Central memory CD4-positive, alpha-beta T cell (primary cell): ENCODE measurements around the gene RDH13.
A peak's percentile ranks its signal among the peaks of the same experiment; 100 is the strongest.
"Not testable (repeated sequence)": the region's sequence is repeated elsewhere in the genome, so short reads cannot be mapped to it uniquely, and the experiment has no call there.

Experiments used
- DNase-seq: peaks from one replicate; pipeline ENCODE4 v3.0.0; 2022

The RDH13 gene

DNA sequence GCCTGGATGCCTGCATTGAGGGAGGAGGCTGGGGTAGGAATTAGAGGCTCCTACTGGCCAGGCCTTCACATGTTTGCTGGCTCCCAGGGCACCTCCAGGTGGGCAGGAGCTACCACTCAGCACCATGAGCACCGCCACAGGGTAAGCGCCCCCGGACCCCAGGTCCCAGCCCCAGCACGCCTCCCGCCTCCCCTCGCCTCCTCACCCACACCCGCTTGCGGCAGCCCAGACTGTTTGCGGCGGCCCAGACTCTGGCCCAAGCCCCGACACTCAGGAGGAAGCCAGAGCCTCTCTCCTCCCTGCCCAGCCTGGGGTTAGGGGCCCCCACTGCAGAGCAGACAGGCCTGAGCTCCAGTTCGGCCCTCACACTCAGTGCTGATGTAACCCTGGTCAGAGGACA, 13.4 kb upstream of the RDH13 start:
- no peak for DNase-seq

DNA sequence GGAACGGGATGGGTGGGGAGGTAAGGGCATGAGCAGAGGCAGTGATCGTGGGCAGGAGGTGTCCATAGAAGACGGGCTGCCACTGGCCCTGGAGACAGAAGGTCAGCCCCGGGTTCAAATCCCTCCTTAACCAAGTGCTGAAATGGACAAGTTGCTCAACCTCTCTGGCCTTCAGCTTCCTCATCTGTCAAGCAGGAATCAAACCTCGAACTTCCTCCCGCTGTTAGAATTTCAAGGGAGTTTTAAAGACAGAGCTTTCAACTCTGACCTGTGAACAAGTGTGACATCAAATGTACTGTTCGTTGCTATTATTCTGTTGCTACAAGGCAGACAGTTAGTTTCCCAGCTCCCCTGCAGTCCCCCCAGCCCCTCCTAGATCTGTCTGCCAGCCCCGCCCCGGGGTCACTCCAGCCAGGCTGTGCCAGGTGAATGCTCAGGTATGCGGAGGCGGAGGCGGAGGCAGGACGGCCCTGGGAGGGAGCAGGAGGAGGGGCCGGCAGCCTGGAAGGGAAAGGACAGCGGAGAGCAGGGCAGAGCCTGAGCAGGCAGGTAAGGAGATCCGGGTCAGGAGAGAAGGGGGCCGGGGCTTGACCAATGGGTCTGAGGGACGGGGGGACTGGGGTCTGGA, 12.5 kb upstream of the RDH13 start, which contains the start of gene EPS8L1:
Gene EPS8L1 (plus strand): TSS at position 499 of the 628 bp plus-strand sequence. CDS start 576 bp downstream, outside the sequence.
- no peak for DNase-seq

DNA sequence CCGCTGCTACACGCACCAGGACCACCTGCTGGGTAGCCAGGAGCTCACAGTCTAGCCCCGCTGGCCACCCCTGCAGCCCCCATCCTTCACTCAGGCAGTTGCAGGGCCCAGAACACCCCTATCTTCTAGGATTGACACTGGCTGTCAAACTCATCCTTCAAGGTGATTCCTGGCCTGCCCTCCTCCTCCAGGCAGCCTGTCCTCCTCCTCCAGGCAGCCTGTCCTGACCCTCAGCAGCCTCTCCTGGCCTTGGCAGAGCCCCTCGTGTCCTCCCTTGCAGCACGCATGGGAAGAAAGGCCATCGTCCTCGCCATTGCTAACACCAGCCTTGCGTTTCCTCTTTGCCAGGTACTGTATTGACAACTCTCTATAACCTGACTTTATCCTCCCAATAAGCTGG, 9.0 kb upstream of the RDH13 start:
- no peak for DNase-seq

DNA sequence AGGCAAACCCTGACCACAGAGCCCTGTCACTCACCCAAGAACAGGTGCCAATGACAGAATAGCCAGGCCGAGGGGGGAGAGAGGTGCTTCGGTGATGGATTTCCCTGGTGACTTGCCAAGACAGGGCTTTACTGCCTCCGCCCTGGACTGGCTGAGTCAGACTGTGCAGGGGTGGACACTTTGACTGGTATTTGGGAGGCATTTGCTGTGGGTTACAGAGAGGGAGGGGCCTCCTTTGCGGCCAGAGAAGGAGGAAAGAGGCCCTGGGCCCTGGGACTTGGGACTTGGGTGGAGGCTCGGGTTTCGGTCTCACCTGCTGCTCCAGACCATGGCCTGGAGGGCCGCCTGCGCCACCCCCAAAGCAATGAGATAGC, 8.2 kb upstream of the RDH13 start:
- DNase-seq = no peak

DNA sequence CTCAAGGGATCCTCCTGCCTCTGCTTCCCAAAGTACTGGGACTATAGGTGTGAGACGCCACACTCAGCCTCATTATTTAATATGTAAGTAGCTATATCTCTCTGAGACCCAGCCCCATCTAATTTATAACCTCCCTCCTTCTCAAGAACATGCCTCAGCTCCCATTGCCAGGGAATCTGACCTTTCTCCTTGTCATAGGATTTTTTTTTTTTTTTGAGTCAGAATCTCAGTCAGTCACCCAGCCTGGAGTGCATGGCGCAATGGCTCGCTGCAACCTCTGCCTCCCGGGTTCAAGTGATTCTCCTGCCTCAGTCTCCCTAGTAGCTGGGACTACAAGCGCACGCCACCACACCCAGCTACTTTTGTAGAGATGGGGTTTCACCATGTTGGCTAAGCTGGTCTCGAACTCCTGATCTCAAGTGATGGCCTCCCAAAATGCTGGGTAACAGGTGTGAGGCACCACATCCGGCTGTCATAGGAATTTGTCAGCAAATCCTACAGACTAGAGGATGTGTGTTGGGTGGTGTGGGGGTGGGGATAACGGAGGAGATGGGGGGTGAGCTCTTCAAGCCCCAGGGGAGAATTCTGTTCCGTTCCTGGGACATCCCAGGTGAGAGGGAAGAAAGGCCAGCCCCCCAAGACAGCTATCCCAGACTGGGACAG, 7.6 kb upstream of the RDH13 start:
- DNase-seq = no peak

DNA sequence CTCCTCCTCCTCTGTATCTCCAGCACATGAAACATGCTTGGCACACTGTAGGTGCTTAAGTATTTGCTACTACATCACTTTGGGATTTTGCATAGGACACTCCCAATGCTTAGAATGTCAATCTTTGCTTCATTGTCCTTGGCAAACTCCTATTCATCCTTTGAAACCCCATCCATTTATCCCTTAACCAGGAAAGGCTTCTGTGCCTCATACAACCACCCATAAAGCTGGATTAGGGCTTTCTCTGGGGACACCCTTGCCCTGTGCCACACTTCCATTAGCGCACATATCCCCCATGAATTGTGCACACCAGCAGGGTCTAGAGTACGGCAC, 6.9 kb upstream of the RDH13 start:
- DNase-seq = no peak

DNA sequence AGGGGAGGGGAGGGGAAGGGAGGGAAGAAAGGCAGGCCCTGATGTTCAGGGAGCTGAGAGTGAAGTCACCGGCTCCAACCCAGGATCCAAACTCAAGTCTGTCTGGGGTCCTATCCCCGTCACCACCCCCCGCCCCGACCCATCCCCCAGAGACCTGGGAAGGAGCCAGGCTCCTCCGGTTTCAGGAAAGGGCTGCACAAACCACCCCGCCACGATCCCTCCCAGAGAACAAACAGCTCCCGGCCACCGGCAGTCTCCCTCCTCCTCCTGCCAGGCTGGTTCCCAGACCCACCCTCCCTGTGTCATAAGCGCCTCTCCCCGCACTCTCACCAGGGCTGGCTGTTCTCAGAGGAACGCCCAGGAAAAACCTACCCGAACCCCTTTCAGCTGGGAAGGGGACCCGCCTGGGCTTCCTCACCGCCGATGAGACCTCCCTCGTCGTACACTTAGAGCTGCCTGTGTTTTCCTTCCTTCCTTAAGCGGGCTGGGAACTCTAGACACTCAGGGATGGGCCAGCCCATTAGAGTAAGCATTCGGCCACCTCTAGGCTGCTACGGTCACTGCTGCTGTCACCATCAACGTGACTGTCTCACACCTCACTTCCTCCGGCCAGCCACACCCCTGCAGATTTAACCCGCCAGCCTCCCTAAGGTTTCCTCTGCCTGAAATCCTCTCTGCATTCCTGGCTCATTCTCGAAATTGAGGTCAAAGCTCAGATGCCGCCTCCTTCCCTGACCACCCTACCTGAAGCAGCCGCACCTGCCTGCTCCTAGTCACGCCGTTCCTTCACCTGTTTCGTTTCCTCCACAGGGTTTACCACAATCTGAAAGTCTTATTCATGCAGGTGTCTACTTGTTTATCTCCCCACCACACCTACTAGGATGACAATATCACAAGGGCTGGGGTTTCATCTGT, 6.3 kb upstream of the RDH13 start:
- DNase-seq = peak; percentile 12

DNA sequence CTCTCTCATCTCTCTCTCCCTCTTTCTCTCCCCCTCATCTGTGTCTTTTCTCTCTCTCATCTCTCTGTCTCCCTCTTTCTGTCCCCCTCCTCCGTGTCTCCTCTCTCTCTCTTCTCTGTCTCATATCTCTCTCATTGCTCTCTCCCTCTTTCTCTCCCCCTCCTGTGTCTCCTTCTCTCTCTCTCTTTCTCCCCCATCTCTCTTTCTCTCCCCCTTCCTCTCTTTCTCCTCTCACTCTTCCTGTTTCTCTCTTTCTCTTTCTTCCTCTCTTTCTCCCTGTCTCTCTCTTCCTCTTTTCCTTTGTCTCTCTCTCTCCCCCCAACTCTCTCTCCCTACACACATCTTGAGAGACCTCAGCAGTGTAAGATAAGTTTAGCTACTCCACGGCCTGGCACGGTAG, 4.9 kb upstream of the RDH13 start:
- DNase-seq = no peak

DNA sequence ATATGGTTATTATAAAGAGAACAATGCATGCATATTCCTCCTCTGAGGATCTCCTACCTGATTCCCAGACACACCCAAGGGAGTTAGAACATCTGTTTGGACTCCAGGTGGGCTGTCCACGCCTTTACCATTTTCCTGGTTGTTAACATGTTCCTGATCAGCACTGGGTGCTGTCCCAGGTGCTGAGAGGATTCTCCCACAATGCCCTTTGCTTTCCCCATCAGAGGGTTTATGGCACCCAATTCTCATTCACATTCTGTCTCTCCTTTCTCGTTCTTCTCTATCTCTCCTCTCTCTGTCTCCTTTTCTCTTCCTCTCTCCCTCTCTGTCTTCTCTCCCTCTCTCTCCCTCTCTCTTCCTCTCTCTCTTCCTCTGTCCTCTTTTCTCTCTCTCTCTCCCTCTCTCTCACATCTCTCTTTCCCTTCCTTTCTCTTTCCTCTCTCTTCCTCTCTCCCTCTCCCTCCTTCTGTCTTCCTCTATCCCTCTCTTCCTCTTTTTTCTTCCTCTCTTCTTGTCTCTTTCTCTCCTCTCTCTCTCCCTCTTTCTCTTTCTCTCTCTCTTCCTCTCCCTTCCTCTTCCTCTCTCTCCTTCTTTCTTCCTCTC, 3.3 kb upstream of the RDH13 start:
- DNase-seq = no peak

DNA sequence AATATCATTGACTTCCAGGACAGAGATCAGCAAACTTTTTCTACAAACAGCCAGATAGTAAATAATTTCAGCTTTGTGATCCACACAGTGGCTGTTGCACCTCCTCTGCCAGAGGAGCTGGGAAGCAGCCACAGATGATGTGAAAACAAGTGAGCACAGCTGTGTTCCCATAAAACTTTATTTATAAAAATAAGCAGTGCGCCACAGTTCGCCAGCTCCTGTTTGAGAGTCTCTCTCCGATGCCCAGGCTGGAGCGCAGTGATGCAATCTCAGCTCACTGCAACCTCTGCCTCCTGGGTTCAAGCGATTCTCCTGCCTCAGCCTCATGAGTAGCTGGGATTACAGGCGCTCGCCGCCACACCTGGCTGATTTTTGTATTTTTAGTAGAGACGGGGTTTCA, 2.6 kb upstream of the RDH13 start:
- not testable (repeated sequence) for DNase-seq

DNA sequence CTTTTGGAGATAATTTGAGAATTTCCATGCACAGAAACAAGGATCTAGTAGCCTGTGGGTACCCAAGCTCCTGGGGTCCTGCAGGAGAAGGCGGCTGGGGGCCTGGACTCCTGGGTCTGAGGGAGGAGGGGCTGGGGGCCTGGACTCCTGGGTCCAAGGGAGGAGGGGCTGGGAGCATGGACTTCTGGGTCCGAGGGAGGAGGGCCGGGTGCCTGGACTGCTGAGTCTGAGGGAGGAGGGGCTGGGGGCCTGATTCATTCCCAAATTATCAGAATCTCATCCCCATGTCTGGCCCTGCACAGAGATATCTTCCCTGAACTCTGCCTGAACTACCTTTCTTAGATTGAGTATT, 520 bp upstream of the RDH13 start:
- DNase-seq = no peak

DNA sequence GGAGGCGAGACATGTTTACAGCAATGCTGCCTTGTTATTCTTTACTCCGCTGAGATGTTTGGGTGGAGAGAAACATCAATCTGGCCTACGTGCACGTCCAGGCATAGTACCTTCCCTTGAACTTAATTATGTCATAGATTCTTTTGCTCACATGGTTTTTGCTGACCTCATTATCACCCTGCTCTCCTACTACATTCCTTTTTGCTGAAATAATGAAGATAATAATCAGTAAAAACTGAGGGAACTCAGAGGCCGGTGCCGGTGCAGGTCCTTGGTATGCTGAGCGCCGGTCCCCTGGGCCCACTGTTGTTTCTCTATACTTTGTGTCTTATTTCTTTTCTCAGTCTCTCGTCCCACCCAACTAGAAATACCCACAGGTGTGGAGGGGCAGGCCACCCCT, 2.7 kb downstream of the RDH13 start:
- not testable (repeated sequence) for DNase-seq

DNA sequence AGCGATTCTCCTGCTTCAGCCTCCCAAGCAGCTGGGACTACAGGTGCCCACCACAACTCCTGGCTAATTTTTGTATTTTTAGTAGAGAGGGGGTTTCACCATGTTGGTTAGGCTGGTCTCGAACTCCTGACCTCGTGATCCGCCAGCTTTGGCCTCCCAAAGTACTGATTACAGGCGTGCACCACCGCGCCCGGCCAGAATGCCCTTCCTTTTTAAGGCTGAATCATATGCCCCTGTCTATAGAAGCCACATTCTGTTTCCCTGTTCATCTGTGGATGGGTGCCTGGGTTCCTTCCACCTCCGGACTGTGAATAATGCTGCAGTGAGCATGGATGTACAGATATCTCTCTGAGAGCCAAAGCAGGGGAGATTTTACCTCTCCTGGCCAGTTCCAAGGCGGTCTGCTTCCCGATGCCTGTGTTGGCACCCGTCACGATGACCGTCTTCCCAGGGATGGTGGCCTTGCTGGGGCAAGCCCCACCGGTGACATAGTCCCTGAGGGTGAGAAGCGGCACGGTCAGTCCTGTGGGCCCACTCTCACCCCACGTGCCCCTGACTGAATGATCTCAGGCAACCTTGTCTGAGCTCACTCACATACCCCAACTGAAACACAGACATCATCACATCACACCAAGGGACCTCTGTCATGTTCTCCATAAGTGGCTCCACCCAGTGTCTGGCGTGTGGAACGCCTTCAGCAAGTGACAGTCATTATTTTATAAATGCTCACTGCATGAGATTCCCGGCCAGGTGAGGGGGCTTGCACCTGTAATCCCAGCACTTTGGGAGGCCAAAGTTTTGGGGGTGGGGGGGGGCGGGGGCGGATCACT, 4.0 kb downstream of the RDH13 start:
- DNase-seq = no peak

DNA sequence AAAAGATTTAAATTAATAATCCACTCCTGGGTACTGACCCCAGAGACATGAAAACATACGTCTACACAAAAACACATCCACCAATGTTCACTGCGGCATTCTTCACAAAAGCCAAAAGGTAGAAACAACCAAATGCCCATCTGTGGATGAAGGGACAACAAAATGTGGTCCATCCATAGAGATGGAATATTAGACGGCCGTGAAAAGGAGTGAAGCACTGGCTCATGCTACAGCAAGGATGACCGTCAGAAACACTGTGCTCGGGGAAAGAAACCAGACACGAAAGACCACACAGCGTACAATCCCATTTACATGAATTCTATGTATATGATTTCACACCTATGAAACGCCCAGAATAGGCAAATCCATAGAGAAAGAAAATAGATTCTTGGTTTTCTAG, 6.1 kb downstream of the RDH13 start:
- no peak for DNase-seq

DNA sequence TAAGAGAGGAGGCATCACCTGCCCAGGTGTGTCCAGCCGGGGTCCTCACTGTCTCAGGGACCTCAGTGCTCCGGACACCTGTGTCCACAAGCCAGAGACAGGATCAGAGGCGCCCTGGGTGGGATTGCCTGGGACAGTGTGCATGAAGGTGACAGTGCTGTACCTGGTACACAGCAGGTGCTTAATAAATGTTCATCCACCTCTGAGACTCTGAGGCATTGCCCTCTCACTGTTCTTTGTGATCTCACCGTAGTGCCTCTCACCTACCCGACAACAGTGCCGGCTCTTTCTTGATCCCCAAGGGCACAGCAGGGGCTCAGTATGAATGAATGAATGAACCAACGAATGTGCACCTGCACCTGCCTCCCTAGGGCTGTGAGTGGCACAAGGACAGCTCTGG, 9.2 kb downstream of the RDH13 start:
- no peak for DNase-seq

DNA sequence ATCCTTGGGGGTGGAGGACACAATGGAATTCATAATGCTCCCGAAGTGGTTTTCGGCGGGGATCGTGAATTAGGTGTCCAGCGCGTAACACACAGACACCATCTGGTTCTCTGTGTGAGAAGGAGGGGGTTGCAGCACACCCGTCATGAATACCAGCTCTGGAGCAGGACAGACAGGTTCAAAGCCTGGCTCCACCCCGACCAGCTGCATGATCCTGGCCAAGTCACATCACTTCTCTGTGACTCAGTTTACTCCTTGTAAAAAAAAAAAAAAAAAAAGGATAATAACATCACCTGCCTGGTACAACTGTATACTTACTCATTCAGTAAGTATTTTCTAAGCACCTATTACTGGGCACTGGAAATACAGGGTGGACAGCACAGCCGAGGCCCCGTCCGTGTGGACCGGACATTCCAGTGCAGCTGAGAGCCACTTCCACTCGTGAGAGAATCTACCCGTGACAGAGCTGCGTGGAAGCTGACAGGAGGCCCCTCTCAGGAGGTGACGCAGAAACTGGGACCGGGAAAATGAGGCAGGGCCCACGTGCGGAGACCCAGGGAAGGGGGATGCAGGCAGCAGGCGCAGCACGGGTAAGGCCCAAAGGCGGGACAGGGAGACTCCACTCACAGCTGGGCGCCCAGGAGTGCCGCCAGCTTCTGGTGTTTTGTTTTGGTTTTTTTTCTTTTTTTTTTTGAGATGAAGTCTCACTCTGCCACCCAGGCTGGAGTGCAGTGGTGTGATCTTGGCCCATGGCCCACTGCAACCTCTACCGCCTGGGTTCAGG, 12.0 kb downstream of the RDH13 start:
- no peak for DNase-seq

DNA sequence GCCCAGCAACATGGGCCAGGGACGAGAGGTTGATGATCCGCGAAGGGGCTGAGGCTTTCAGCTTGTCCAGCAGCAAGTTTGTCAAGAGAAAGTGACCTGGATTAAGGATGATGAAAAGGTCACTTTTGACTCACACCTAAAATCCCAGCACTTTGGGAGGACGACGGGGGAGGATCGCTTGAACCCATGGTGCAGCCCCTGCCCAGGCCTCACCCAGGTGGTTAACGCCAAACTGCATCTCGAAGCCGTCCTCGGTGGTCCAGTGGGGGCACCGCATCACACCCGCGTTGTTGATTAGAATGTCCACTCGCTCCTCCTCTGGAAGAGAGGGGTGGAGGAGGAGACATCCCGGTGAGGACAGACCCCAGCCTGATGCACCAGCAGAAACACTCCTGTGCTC, 14.5 kb downstream of the RDH13 start:
- DNase-seq = no peak

DNA sequence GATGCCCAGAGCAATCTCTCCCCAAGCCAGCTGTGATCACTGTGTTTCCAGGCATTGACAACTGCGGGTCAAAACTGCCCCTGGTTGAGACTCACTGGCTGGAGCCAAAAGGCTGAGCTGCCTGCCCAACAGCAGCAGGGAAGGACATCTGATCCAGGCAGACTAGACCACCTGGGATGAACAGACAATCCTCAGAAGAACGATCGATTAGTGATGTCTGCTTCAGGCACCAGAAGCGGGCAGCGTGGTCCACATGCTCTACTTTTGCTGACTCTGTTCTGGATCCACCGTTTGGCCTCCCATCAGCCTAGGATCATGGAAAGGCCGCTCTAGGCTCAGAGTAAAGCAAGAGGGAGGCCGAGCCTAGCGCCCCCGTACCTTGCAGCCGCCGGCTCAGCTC, 15.0 kb downstream of the RDH13 start:
- DNase-seq = no peak

DNA sequence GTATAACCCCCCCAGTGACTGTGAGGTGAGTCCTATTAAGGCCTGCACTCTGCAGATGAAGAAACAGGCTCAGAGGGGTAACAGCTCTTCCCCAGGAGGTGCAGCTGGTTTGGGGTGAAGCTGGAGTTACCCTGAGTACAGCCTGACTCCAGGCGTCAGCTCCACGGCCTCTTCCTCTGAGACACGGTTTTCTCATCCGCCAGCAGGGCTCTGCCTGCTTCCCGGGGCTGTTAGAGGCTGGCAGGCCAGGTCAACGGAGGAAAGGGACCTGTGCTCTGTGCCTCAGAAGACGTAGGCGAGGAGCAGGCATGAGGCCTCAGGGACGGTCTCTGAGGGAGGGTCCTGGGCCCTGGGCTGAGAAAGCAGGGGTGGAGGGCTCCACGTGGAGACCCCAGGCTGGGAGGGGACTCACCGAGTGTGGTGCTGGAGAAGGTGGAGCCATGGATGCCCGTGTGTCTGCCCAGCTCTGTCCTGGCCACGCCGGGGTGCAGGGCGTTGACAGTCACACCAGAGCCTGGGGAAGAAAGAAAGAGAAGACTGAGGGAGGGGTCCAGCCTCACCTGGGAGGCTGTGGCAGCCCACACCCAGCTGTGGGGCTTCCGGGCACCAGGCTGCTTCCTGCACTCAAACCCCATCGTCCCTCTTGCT, 15.8 kb downstream of the RDH13 start:
- no peak for DNase-seq

DNA sequence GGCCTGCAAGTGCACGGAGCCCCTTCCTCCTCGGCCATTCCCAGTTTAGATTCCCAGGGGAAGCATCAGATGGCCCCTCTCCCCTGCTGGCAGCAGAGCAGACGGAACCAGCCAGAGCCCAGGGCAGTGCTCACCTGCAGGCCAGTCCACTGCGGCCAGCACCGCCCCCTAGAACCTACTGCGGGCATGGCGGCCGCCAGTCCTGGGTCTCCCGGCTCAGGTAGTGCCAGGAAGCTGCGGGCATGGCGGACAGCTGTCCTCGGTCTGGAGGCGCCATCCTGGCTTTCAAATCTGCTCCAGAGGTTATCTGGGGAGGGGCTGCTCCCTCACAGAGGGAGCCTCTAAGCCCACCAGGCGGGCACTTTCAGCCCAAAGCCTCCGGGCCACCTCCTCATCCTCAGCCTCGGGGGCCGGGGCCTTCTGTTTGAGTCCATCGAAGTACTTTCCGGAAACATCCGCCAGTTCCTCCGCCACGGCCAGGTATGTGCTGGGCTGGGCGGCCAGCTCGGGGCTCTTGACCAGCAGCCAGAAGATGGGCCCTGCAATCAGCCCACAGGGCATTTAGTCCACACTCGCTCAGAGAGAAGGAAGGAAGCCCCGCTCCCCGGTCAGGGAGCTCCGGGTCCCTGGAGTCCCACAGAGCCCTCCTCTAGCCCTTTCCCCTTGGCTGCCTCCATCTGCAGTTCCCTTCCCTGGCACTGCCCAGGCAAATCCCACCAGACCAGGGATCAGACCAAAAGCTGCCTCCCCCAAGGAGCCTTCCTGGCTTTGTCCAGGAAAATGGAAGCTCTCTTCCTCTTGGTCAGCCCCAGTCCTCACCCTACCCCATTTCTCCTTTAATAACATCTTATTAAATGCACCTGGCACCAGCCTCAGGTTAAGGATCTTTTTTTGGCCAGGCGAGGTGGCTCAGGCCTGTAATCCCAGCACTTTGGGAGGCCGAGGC, 17.9 kb downstream of the RDH13 start:
- no peak for DNase-seq
